HG03135 (cell line): ENCODE measurements around the gene LPP.

Experiments
- ATAC-seq: cut with Tn5 transposase; IDR thresholded peaks from one replicate; pipeline ENCODE4 v1.9.1; 2021; ENCODE audit warnings: mild to moderate bottlenecking, moderate library complexity; ENCODE audit not compliant: unreplicated experiment

Gene LPP

DNA sequence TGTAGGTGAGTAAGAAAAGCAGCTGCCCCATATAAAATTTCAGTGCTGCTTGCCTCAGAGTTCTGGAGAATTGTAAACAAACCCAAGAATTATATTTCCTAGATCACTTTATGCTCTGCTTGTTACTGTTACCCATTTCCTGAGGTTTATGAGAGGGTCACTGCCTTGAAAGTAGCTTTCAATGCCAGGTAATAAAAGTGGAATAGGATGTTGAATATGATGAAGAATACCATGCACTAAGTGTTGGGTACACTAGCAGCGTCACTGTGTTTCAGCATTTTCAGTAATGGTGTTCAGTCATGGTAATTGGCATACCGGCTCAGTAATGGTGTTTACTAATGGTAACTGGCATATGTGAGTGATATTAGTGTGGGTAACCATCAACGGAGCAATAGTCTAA, 568.0 kb downstream of the LPP start:
- ATAC-seq: no peak

DNA sequence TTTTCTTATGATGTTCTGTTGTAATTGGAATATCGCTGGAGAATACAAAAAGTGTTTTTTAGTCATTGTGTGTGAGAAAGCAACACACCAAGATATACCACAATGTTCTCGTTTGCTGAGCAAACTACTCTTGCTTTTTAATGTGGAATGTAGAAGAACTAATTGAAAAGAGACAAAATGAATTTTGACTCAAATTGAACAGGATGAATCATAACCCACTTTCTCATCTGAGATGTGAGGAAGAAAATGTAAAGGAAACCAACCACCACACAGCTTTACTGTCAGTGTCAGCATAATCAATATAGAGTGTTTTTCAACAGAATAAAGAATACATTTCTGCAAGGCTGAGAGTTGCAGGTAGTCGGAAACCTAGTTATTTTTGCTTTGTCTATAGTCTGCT, 569.0 kb downstream of the LPP start:
- ATAC-seq: no peak

DNA sequence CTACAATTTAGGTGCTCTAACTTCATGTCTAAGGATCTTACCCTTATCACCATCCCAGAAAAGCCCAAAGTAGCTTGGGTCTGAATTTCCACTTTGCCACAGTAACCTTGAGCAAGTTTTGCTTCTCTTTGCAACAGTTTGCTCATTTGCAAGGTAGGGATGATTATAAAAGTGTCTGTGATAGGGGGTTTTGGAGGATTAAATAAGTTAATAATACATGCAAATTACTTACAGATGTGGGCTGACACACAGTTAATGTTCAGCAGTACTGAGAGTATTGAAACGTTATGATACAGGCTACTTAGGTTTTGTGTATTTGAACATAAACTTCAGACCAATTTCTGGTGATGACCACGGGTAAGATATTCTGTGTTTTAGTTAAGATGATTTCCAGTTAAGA, 573.1 kb downstream of the LPP start:
- no peak for ATAC-seq

DNA sequence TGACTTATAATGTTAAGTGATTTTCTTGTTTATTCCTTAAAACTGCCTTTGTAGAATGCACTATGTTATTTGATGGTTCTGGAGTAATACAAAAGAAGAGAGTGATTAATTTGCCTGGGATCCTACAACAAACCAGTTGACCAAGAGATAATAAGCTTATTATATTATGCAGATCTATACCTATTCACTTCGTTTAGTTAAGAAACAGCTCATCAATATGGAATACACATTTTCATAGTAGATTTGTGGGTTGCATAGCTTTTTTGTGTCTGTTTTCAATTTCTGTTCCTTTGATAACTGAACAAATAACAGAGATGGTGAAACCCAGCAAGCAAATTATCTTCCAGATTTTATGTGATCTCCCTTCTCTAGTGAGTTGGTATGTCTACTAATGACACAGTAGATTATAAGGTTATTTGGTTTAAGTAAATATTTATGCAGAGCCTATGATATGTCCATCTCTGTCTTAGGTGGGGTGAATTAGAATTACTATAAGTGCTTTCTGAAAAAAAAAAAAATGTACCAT, 574.5 kb downstream of the LPP start:
- ATAC-seq: no peak

DNA sequence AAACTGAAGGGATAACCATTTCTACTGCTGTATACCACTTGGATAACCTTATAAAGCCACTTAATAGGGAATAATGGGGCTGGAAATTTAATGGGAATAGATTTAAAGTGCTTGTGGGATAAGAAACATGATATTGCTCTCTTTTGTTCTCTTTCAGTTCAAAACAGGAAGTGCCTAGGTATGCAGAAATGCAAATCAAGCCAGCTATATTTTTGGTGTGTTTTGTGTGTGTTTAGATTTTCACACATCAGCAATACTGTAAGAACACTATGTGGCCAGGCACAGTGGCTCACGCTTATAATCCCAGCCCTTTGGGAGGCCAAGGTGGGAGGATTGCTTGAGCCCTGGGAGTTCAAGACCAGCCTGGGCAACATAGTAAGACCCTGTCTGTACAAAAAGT, 575.5 kb downstream of the LPP start:
- ATAC-seq: no peak

DNA sequence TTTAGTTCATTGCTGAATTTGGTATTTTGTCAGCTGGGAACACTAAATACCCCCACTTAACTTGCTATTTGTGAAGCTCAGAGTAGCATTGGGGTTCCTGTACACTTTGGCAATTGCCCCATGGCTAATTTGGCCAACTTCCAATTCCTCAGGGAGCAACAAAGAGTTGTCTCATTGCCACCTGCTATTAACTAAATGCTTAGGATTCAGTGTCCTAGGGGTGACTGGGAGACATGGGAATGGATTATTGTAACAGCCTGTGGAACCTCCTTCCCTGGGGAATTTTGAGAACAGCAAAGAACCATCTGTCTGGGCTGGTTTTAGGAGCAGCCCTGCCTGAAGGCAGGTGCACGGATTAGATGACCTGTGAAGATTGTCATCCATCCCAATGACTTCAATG, 580.4 kb downstream of the LPP start:
- ATAC-seq: no peak

DNA sequence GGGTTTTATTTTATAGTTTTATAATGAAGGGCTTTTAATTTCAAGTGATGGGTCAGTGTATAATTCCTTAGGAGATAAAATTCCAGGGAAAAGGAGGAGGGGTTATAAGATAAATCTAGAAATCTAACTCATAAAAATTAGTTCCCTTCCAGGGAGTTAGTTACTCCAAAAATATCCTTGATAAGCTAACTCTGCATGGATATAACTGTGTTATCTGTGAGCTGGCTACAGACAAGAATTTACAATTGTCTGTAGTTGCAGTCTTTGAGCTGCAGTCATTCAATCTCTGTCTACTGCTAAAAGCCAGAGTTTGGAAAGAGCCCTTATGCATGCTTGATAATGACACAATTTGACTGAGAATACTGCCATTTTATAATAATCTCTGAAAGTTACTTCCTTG, 585.6 kb downstream of the LPP start:
- ATAC-seq: no peak

DNA sequence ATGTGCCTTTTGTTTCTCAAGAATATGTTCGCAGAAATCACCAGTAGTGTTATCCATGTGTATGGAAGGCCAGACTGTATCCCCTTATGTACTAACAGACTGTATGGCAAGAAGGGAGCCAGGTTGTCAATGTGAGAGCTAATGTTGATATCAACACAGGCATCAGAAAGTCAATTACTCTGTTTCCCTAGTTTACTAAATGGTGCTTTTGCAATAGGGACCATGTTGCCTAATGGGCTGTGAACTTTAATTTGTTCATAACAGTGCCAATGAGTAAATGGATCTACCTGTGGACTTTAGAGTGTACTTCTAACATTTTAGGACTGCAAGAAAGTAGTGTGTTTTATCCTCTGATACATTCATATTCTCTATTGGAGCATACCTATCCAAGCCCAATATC, 586.1 kb downstream of the LPP start:
- ATAC-seq: no peak

DNA sequence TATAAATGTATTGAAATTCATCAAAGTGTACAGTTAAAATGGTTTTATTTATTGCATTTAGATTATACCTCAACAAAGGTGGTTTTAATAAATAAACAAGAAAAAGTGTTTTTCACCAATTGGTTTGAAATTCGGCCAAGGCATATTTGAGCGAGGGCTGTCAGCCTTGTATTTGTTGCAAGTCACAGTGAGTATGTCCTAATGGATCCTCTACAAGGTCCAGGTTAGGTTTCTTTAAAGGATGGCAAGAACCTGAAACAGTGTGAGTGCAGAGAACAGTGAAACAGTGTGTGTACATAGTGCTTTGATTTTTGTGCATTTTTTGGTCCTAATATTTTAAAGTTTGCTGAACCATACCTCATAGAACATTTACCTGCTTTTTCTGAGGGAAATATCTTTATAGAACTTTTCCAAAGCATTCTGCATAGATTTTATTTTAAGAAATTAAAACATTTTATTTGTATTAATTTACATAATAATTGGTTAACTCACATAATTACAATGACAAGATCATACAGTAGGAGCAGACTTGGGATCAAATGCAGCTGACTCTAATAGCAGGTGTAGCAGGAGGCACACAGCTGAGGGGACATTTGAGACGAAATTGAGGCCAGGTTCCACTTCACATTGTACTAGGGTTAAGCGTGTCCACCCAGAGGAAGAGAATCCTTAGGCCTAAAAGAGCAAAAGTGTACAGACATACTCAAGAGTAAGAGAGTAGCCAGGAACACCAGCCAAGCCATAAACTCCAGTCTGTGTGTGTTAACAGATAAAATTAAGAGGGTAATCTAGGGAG, 589.0 kb downstream of the LPP start:
- no peak for ATAC-seq

DNA sequence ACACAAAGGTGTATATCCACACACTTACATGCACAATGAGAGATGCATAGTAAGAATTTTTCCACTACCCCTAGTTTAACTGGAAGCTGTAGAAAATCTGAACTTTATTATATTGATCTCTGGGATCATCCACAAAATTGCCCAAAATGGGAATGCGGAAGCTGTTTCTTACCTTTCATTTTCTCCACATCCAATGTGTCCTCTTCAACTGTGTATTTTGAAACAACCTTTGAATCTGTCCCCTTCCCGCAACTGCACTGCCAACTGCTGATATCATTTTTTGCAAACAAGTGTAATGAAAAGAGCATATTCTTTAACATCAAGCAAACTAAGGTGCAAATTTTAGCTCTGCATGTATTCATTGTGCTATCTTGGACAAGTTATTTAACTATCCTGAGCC, 590.2 kb downstream of the LPP start:
- no peak for ATAC-seq

DNA sequence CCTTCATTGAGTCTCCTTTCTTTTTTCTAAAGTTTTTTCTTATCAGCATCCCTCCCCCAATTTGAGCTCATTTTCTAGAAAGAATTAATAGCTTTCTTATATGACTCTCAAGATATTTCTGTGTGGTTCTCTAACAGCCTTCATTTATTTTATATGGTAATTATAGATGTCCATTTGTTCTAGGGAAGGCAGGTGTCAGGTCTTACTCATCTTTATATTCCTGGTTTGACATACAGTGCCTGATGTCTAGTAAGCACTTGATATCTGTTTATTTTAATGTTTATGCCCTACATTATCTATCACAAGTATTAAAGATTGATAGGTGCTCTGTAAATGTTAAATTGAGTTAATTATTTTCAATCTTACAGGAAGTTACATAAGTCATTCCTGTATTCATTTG, 591.1 kb downstream of the LPP start:
- no peak for ATAC-seq

DNA sequence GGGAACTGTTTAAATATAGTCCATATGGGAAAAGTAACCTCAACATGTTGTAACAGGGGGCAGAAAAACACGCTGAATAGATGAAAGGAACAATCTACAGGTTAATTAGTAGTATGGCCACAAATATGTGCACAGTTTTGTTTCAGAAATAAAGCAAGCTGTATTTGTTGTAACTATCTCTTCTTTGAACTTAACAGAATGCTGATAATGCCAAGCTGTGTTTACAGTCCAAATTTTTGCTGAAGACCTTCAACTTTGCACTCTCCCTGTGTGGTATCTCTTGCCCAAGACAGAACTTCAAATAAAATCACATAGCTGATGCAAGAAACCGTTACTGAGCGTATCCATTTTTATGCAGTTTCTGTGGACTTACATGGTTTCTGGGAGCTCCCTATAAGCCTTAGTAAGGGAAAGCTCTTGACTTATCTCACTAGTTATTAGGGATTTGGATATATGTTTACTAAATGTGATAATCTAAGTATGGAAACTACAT, 592.4 kb downstream of the LPP start:
- ATAC-seq: no peak

DNA sequence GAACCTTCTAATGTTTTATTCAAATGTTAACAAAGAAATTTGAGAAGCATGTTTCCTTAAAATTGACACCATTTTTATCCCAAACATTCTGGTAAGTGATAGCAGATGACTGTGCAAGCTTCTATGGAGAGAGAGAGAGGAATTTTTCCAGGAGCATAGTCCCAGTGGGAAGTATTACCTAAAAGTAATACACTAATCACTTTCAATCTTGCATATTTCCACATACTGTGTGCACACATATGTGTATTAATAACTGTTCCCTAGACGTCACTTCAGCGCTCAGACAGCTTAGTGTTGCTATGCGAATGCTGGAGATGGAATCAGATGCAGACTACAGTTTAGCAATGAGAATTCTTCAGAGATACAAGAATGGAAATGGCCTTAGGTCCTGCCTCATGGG, 593.5 kb downstream of the LPP start:
- ATAC-seq: no peak

DNA sequence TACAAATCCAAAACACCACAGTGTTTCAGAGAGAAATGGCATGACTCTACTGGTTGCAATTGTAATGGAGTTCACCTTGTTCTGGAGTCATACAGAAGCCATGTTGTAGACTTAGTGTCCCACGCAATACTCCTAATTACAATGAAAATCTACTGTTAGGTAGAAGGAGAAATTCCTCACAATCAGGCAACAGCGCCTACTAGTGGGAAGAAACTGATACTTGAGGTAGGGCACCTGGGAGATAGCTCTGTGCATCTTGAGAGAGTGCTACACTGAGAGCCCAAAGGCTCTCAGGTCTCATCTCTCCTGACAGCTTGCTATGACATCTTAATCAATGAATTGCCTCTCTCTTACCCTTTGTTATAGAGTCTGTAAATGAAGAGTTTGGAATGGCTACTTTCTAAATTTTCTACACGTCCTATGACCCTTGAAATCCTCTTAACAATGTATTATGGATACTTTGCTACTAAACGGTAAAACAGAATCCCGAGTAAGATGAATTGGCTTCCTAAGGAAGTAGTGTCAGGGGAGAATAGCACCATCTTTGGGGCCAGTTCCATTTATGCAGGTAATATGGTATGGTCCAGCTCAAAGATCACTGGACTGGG, 595.2 kb downstream of the LPP start:
- no peak for ATAC-seq

DNA sequence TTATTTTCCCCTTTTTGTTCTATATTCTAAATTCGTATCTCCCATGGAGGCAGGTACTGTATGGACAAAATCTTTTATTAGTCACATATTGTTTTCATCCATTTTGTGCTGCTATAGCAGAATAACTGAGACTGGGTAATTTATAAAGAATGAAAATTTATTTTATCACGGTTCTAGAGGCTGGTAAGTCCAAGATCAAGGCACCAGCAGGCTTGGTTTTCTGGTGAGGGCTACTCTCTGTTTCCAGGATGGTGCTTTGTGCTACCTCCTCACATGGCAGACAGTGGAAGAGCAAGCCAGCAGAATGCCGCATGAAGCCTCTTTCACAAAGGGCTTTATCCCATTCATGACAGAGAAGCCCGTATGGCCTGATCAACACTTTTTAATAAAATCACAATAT, 595.9 kb downstream of the LPP start:
- ATAC-seq: no peak

DNA sequence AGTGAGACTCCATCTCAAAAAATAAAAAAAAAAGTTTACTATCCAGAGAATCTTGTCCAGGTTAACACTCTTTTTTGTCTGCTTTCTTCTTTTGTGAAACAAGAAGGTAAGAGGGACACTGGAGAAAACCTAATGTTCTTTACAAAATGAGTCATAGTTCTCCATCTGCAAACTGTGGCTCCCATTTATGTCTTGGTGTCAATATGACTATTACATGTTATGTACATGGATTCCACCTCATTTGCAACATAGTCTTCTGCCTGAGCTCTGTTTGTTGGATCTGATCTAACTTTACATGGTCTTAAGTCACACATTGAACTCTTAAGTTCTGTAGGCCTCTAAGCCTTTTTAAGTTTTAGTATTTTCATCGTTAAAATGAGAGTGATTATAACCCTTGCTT, 596.7 kb downstream of the LPP start:
- no peak for ATAC-seq

DNA sequence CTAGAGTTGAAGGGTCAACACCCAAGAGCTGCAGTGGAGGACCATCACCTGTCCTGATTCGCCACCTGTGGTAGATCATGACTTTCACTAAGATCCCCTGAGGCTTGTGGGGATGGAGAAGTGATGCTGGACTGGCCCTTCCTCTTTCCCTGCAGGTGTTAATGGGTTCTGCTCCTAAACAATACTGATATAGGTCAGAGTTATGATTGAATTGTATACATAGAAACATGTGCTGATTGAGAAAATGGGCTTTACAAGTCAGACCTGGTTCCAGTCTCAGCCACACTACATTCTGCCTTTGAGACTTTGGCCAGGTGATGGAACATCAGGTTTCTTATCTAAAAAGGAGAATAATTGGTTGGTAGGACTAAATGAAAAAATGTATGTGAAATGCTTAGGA, 598.9 kb downstream of the LPP start:
- ATAC-seq: no peak

DNA sequence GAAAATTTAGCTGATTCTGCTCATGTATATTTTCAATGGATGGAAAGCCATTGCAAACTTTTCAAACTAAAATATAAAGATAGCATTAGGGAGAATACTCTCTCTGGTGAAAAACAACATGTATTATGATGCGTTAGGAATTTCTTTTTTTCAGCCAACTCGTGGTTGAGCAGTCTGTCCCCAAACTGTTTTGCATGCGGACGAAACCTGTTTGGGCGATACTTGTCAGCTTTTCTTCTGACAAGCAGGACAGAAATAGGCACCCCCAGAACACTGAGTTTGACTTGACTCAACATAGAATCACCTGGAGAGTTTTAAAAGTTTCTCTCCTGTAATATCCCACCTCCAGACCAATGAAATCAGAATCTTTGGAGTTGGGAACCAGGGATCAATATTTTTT, 600.3 kb downstream of the LPP start:
- no peak for ATAC-seq

DNA sequence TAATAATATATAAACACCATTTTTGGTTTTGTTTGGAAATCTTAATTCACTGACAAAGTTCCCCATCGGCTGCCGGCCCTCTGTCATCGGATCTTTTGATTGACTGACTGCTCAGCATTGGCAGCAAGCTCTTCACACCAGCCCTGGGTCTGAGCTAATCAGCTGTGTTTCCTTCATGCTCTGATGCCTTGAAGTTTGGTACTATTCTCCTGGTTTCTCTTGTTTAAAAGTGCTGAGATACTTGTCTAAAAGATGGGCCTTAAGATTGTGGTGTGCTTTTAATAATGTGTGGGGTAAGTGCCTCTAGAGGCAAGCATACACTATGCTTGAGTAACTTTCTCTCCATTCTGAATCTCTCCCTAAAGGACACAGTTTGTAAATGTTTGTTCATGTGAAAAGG, 602.3 kb downstream of the LPP start:
- ATAC-seq: no peak

DNA sequence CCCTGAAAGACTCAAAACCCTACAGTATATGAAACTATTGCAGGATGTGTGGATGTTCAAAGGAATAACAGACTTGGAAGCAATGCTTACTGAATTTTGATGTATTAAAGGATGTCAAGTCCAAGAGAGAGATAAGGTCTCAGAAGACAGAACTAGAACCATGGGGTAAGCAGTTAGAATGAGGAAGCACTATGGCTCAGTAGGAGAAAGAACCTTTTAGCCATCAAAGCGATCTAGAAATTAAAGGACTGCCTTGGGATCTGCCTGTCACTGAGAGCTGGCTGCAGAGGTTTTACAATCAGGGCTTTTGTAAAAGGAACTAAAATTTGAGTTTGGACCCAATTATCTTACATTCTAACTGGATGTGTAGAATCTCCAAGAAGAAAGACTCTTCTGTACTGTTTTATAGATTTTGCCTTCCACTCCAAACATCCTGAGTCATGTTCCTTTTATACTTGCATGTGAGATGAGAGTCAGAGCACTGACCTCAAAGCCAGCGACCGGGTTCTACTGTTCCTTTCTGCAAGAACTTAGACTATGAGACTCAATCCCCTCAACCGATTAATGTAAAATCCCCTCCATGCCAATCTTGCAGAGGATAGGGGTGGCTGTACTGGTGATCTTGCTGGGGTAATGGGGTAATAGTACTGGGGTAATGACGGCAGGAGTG, 605.5 kb downstream of the LPP start:
- no peak for ATAC-seq

DNA sequence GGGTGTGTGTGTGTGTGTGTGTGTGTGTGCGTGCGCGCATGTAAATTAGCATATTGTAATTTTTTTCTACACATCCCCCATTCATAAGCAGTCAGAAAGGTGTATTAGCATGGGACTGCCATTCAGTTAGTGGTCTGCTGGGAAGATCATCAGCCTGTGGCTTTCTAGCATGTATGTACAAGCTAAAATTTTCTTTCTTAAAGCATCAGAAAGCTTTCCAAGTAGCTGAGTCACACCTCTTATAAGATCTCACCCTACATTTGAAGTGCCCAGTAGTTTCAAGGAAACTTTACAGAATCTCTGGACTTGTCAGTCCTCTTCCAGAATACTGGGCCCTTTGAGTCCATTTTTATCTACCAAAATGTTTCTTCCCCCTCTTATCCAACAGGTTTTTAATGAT, 606.5 kb downstream of the LPP start:
- ATAC-seq: no peak

DNA sequence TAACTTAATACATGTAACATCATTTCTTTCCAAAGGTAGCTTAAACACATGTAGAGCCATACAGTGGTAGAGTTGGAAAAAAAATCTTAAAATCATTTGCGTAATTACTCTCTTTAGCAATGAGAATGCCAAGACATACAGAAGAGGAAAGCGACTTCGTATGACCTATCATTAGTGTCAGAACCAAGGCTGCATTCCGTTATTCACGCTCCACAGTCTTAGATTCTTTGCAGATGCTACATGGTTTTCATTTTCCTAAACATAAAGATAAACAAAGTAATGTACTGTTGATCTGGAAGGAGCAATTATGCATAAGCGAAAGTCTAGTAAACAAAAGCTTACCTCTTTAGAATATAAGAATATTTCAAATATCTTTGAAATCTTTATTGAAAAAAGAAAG, 607.5 kb downstream of the LPP start:
- ATAC-seq: no peak
